HepG2 (cell line): ENCODE results near the gene CUEDC2. TPM values are rescaled to one million over a fixed set of nuclear protein-coding genes. Genes with fewer than 3 reads are reported as not detected.

Experiments
- ATF7 ChIP-seq, 2 experiments: fragments of 450-650 bp in 1 of 2; sonication (generic) in 1 of 2; formaldehyde crosslinking in 1 of 2; IDR thresholded peaks; 2 replicates each; pipeline versions ENCODE4 v1.4.0 to v1.6.1; 2016 to 2020; ENCODE audit warnings: antibody characterized with exemption in 1 of 2, mild to moderate bottlenecking in 1 of 2, missing genetic modification reagents in 1 of 2
- CSRNP1 ChIP-seq: sonication (generic); formaldehyde crosslinking; IDR thresholded peaks from 2 replicates; pipeline ENCODE4 v1.8.1; 2023; ENCODE audit warnings: mild to moderate bottlenecking, missing genetic modification reagents
- EEA1 ChIP-seq: sonication (generic); formaldehyde crosslinking; IDR thresholded peaks from 2 replicates; pipeline ENCODE4 v1.5.1; 2020; ENCODE audit warnings: mild to moderate bottlenecking, missing genetic modification reagents, borderline replicate concordance
- ELK4 ChIP-seq: sonication (generic); formaldehyde crosslinking; IDR thresholded peaks from 2 replicates; pipeline ENCODE4 v1.9.0; 2021; ENCODE audit warnings: missing genetic modification reagents, borderline replicate concordance
- ETV6 ChIP-seq: sonication (generic); formaldehyde crosslinking; conservative IDR thresholded peaks from 2 replicates; pipeline ENCODE4 v1.4.0; 2020; ENCODE audit warnings: missing genetic modification reagents
- HINFP ChIP-seq: sonication (generic); formaldehyde crosslinking; IDR thresholded peaks from 2 replicates; pipeline ENCODE4 v1.4.0; 2020; ENCODE audit warnings: low read depth, mild to moderate bottlenecking, missing genetic modification reagents
- MED1 ChIP-seq: sonication (generic); formaldehyde crosslinking; IDR thresholded peaks from 2 replicates; pipeline ENCODE4 v1.4.0; 2020; ENCODE audit warnings: missing genetic modification reagents
- NFIB ChIP-seq: sonication (generic); formaldehyde crosslinking; IDR thresholded peaks from 2 replicates; pipeline ENCODE4 v1.9.0; 2021; ENCODE audit warnings: missing genetic modification reagents, mild to moderate bottlenecking, borderline replicate concordance
- NONO ChIP-seq, 2 experiments: fragments of 450-650 bp in 1 of 2; sonication (generic) in 1 of 2; formaldehyde crosslinking in 1 of 2; IDR thresholded peaks in 1 of 2; conservative IDR thresholded peaks in 1 of 2; 2 replicates each; pipeline versions ENCODE4 v1.6.1 to v1.8.0; 2017 to 2022; ENCODE audit warnings: mild to moderate bottlenecking in 1 of 2, missing genetic modification reagents in 1 of 2, moderate library complexity in 1 of 2
- PBX2 ChIP-seq: IDR thresholded peaks from 2 replicates; pipeline ENCODE4 v1.6.1; 2016; ENCODE audit warnings: control low read depth
- PRDM15 ChIP-seq: sonication (generic); formaldehyde crosslinking; IDR thresholded peaks from 2 replicates; pipeline ENCODE4 v1.4.0; 2020; ENCODE audit warnings: missing genetic modification reagents
- RBAK ChIP-seq: sonication (generic); formaldehyde crosslinking; IDR thresholded peaks from 2 replicates; pipeline ENCODE4 v1.5.1; 2020; ENCODE audit warnings: mild to moderate bottlenecking, missing genetic modification reagents
- SIX1 ChIP-seq: sonication (generic); formaldehyde crosslinking; IDR thresholded peaks from 2 replicates; pipeline ENCODE4 v1.4.0; 2020; ENCODE audit warnings: missing genetic modification reagents, borderline replicate concordance
- TCF12 ChIP-seq, 2 experiments: fragments of 450-650 bp in 1 of 2; sonication (generic) in 1 of 2; formaldehyde crosslinking in 1 of 2; IDR thresholded peaks; 2 replicates each; pipeline versions ENCODE4 v1.6.1 to v1.8.0; 2017 to 2022; ENCODE audit warnings: antibody characterized with exemption in 1 of 2, mild to moderate bottlenecking in 1 of 2, missing genetic modification reagents in 1 of 2, moderate library complexity in 1 of 2
- ZFY ChIP-seq: sonication (generic); formaldehyde crosslinking; IDR thresholded peaks from 2 replicates; pipeline ENCODE4 v1.4.0; 2020; ENCODE audit warnings: missing genetic modification reagents
- ZFYVE20 ChIP-seq: sonication (generic); formaldehyde crosslinking; IDR thresholded peaks from 2 replicates; pipeline ENCODE4 v1.8.0; 2023; ENCODE audit warnings: low read depth, mild to moderate bottlenecking, moderate library complexity, missing genetic modification reagents, borderline replicate concordance
- ZNF205 ChIP-seq: IDR thresholded peaks from 2 replicates; pipeline ENCODE4 v1.6.1; 2018; ENCODE audit warnings: missing biosample characterization, missing genetic modification reagents
- ZNF230 ChIP-seq: sonication (generic); formaldehyde crosslinking; IDR thresholded peaks from 2 replicates; pipeline ENCODE4 v1.4.0; 2020; ENCODE audit warnings: mild to moderate bottlenecking, missing genetic modification reagents
- polyA plus RNA-seq, 8 experiments: library from polyadenylated mRNA; depleted of rRNA in 3 of 8; stranded (reverse) in 7 of 8; unstranded in 1 of 8; fragments of >200 nt; fragmentation: Illumina TruSeq in 4 of 8; extraction: Trizol in 4 of 8; gene quantifications; 2 replicates each; pipeline versions ENCODE4 v1.2.1 to v1.2.3, GENCODE V29; 2011 to 2016; ENCODE audit warnings: low read depth in 4 of 8, missing spikeins in 1 of 8, mixed read lengths in 1 of 8; ENCODE audit not compliant: insufficient read depth in 1 of 8
- total RNA-seq, 5 experiments: library from RNA; depleted of rRNA; stranded (reverse); fragments of >200 nt; fragmentation: Illumina TruSeq; extraction: Trizol; gene quantifications; 2 replicates each; pipeline ENCODE4 v1.2.3, GENCODE V29; 2016; ENCODE audit warnings: low read depth in 1 of 5

The CUEDC2 gene
- total and polyA plus RNA-seq, 2 of the 13 experiments (the other 11 are each of a cell fraction or from before 2014, with no cell fraction given), result 13.1 to 18.4 TPM

GRCh38 chr10:102432162-102432950 is at the start of gene CUEDC2 (continued):
- TF ChIP-seq EEA1 (CRISPR knock-in tag) (no peak), SIX1 (CRISPR knock-in tag) (peak; percentile 34; the same call in 1 of the 2 replicates), NFIB (CRISPR knock-in tag) (no peak), ZNF230 (peak; percentile 42; the same call in 1 of the 2 replicates), ZFY (peak; percentile 94), ATF7 (IDR thresholded peaks at IDR 0.05) (no peak), ATF7 (CRISPR knock-in tag; IDR thresholded peaks at IDR 0.05) (no peak), HINFP (CRISPR knock-in tag) (0 out of 2 replicates have a peak, but pooled peaks have one; percentile 30), RBAK (no peak), PBX2 (CRISPR knock-in tag) (no peak), MED1 (peak; percentile 73), PRDM15 (CRISPR knock-in tag) (no peak), ELK4 (no peak), ZFYVE20 (CRISPR knock-in tag) (no peak), CSRNP1 (no peak; the same call in 1 of the 2 replicates), ETV6 (CRISPR knock-in tag) (peak; percentile 59; the same call in 1 of the 2 replicates), NONO (IDR thresholded peaks at IDR 0.05) (no peak), NONO (CRISPR knock-in tag; conservative IDR thresholded peaks at IDR 0.05) (peak; percentile 69; the same call in 1 of the 2 replicates), TCF12 (IDR thresholded peaks at IDR 0.05) (no peak), TCF12 (CRISPR knock-in tag; IDR thresholded peaks at IDR 0.05) (no peak), ZNF205 (CRISPR knock-in tag) (peak; percentile 56; the same call in 1 of the 2 replicates)
